HPDE6-E6E7 (cell line): Measurements from ENCODE around the gene IL4.

Experiments
- DNase-seq: peaks from one replicate; pipeline ENCODE4 v3.0.0; 2011; ENCODE audit warnings: missing footprints; ENCODE audit errors: extremely low spot score

IL4 gene

DNA sequence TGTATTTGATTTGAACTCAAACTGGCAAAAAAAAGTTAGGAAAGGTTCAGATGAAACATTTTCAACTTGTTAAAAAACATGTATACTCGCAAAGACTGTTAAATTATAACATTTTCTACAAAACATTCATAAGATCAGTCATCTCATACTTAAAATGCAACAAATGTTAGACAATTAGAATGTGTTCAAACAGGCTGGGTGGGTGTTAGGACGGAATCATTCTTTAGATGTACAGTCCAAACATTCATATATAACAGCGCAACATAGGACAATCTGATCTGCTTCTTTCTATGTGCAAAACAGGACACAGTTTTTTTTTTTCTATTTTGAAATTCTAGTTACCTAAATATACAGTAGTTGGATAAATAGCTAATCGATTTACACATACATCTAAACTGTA, 22.2 kb downstream of the IL4 start:
- DNase-seq: no peak

DNA sequence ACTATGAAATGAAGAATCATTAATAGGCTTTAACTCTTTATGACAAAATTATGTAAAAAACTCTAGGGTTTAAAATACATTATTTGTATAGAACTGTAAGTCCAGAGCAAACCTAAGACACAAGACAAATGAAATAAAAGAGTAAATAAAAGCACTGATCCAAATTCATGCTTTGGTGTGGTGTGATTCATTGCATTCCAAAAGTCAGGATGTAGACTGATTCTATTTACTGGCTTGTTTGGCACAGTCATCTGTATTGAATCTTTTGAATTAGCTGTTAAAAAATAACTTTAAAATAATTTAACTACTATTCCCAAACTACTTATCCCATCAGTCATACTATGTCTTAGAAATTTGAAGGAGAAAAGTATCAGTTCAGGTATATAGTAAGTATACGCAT, 31.1 kb downstream of the IL4 start:
- no peak for DNase-seq

DNA sequence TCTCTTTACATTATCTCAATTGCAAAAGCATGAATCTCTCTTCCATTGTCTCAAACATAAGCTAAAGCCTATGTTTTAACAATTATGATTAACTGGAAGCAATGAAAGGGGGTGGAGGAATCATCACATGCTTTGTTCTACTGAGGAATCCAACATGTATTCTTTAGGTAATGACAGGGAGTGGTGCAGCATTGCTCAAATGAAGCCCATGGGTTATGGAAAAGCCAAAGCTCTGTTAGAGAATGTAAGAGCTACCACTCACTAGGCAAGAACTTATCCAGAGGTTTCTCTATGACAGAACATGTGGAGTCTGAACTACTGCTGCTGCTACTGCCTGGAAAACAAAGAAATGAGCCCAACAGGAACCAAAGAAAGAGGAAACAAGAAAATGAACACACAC, 34.9 kb downstream of the IL4 start:
- DNase-seq: no peak

DNA sequence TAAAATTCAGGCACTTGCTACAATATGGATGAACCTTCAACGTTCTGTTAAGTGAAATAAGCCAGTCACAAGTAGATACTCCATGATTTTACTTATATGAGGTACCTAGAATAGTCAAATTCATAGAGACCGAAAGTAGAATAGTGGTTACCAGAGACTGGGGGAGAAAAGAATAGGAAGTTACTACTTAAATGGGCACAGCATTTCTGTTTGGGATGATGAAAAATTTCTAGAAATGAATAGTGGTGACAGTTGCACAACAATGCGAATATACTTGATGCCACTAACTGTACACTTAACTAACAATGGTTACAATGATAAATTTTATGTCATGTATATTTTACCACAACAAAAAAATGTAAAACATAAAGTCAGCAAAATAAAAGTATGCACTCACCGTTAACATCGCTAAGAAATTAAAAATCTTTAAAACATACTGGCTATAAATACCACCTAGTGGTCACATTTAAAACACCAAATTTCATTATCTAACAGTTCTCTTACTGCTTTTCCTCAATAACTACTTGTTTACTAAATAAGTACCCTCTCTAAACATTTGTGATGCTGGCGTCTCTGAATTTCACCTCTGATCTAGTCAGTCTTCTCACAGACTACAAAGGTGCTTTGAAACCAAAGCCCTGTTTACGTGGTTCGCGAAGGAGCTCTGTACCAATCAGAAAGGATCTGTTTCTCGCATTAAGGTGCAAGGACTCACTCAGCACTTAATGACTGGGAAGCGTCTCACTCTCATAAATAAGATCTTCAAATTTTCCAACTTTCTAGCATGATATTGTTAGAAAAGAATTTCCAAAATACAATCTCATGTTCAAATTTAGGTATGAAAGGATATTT, 40.9 kb downstream of the IL4 start:
- DNase-seq: no peak

DNA sequence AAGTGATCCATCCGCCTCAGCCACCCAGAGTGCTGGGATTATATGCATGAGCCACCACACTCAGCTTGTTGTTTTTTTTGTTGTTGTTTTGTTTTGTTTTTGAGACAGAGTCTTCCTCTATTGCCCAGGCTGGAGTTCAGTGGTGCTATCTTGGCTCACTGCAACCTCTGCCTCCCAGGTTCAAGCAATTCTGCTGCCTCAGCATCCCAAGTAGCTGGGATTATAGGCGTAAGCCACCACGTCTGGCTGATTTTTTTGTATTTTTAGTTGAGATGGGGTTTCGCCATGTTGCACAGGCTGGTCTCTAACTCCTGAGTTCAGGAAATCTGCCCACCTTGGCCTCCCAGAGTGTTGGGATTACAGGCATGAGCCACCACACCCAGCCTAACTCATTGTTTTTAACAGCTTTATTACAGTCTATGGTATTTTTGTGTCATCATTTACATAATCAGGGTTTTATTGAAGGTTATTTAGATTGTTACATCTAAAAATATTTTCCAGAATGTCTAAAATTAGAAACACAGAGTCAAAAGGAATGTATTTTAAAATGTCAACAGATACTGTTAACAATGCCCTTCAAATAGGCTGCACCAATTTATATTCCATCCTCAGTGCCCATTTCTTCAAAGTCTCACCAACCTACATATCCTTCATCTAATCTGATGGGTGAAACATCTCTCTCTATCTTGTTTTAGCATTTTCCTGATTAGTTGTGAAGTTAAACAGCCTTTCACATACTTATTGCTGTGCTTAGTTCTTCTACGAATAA, 44.9 kb downstream of the IL4 start:
- DNase-seq: no peak

DNA sequence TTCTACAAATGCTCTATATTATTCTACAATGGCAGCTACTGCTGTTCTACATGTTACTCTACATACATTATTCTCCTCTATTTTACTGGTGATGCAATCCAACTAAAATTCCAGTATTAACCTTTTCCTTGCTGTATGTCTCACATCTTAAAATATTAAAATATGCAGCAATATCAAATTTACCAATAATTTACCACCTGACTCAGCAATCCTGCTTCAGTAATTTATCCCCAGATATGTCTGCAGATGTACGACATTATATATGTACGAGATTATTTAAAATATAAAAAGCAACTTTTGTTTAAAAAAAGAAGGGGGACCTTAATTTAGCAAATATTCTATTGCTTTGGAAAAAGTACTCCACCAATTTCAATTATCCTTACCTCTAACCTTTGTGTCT, 52.0 kb downstream of the IL4 start:
- DNase-seq: no peak

DNA sequence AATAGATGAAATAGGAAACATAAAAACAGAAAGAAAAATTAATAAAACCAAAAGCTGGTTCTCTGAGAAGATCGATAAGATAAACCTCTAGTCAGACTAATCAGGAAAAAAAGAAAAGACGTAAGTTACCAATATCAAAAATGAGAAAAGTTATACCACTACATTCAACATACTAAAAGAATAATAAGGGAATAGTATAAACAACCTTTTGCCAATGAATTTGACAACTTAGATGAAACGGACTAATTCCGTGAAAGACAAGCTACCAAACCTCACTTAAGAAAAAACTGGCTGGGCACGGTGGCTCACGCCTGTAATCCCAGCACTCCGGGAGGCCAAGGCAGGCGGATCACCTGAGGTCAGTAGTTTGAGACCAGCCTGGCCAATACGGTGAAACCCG, 56.1 kb downstream of the IL4 start:
- DNase-seq: no peak
